ENCODE results near the gene OST4.

DNA sequence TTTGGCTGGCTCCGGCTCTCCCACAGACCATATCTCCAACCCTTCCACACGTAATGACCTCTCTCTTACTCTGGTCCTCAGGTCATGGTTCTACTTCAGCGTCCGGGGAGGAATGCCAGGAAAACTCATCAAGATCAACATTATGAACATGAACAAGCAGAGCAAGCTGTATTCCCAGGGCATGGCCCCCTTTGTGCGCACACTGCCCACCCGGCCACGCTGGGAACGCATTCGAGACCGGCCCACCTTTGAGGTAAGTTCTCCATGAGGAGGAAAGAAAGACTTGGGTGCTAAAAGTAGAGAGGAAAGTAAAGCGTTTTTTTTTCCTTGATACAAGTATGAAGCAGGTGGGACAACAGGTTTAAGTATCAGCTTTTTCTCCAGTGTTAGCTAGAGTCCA is 18.1 kb downstream of the OST4 start:
- no peak for TF ChIP-seq CTCF (IDR thresholded peaks at IDR 0.05)
- no peak for TF ChIP-seq POLR2AphosphoS5 (IDR thresholded peaks at IDR 0.05)

Data from suprapubic skin (tissue), 3 donors.